ENCODE measurements around the gene TLE7. TPM values are rescaled to one million over a fixed set of nuclear protein-coding genes. Genes with fewer than 3 reads are reported as not detected.

Gene TLE7
- total RNA-seq, 1 donor from 2014 or later: not detected

DNA sequence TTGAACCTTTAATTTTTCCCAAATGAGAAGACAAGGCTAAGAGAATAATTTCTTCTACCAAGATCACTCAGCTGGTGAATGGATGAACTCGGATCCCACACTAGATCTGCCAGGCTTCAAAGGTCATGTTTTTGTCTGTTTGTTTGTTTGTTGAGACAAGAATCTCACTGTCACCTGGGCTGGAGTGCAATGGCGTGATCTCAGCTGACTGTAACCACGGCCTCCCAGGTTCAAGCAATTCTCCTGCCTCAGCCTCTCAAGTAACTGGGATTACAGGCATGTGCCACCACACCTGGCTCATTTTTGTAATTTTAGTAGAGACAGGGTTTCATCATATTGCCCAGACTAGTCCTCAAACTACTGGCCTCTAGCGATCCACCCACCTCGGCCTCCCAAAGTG, 40.7 kb upstream of the TLE7 start:
- Mint-ChIP-seq H3K4me1 (ENCODE audit: low read depth) (peaks cover 11% of the 10 kb centered on the region), H3K27ac (no peak overlapping the region), H3K36me3 (ENCODE audit: insufficient read depth) (peaks cover 3% of the 10 kb centered on the region), H3K27me3 (no peaks in the 10 kb centered on the region), H3K4me3 (ENCODE audit: low read depth) (no peak overlapping the region), H3K9me3 (ENCODE audit: low read depth) (no peaks in the 10 kb centered on the region)
- DNase-seq (ENCODE audit: low spot score, unreplicated experiment): no peak
- TF ChIP-seq, protein P1, sequence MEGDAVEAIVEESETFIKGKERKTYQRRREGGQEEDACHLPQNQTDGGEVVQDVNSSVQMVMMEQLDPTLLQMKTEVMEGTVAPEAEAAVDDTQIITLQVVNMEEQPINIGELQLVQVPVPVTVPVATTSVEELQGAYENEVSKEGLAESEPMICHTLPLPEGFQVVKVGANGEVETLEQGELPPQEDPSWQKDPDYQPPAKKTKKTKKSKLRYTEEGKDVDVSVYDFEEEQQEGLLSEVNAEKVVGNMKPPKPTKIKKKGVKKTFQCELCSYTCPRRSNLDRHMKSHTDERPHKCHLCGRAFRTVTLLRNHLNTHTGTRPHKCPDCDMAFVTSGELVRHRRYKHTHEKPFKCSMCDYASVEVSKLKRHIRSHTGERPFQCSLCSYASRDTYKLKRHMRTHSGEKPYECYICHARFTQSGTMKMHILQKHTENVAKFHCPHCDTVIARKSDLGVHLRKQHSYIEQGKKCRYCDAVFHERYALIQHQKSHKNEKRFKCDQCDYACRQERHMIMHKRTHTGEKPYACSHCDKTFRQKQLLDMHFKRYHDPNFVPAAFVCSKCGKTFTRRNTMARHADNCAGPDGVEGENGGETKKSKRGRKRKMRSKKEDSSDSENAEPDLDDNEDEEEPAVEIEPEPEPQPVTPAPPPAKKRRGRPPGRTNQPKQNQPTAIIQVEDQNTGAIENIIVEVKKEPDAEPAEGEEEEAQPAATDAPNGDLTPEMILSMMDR (IDR thresholded peaks at IDR 0.05; ENCODE audit: unreplicated experiment): no peak

DNA sequence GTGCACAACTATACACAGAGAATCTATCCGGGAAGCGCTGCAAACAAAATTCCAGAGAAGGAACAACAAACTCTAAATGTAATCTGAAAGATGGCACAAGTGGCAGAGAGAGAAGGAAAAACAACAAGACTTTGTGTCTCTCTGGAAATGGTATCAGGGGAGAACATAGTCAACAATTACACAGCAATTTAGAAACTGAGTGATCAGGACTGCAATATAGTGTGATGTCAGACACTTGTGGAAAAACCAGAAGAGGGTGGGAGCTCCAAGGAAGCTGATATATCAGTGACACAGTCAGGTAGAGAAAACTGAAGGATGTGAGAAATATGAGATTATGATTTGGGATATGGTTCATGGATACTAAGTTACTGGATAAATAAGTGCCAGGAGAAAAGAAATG, 39.1 kb upstream of the TLE7 start:
- Mint-ChIP-seq H3K27me3 (no peaks in the 10 kb centered on the region), H3K27ac (no peak overlapping the region), H3K4me3 (ENCODE audit: low read depth) (no peak overlapping the region), H3K9me3 (ENCODE audit: low read depth) (no peaks in the 10 kb centered on the region), H3K4me1 (ENCODE audit: low read depth) (peaks cover 11% of the 10 kb centered on the region), H3K36me3 (ENCODE audit: insufficient read depth) (peaks cover 6% of the 10 kb centered on the region)
- TF ChIP-seq, protein P1 (IDR thresholded peaks at IDR 0.05; ENCODE audit: unreplicated experiment): no peak
- no peak for DNase-seq (ENCODE audit: low spot score, unreplicated experiment)

DNA sequence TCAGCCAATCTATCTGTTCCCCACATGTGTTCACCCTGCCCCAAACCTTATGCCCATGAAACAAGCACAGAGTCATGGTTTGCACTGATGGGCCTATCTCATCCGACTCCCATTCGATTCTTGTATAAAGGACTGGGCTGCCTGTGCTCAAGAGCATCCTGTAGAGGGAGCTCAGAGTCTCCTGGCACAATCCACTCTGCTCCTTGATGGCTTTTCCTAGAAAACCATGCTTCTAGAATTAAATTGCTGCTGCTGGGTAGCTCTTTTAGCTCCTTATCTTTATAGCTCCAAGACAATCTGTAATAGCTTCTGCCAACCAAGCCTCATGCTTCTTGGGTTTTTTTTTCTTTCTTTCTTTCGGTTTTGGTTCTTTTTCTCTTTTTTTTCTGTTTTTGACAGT, 37.6 kb upstream of the TLE7 start:
- Mint-ChIP-seq H3K9me3 (ENCODE audit: low read depth) (no peaks in the 10 kb centered on the region), H3K4me1 (ENCODE audit: low read depth) (peaks cover 6% of the 10 kb centered on the region), H3K27me3 (no peaks in the 10 kb centered on the region), H3K36me3 (ENCODE audit: insufficient read depth) (peaks cover 15% of the 10 kb centered on the region), H3K27ac (no peak overlapping the region), H3K4me3 (ENCODE audit: low read depth) (no peak overlapping the region)
- no peak for DNase-seq (ENCODE audit: low spot score, unreplicated experiment)
- TF ChIP-seq, protein P1 (IDR thresholded peaks at IDR 0.05; ENCODE audit: unreplicated experiment): peak; percentile 65

DNA sequence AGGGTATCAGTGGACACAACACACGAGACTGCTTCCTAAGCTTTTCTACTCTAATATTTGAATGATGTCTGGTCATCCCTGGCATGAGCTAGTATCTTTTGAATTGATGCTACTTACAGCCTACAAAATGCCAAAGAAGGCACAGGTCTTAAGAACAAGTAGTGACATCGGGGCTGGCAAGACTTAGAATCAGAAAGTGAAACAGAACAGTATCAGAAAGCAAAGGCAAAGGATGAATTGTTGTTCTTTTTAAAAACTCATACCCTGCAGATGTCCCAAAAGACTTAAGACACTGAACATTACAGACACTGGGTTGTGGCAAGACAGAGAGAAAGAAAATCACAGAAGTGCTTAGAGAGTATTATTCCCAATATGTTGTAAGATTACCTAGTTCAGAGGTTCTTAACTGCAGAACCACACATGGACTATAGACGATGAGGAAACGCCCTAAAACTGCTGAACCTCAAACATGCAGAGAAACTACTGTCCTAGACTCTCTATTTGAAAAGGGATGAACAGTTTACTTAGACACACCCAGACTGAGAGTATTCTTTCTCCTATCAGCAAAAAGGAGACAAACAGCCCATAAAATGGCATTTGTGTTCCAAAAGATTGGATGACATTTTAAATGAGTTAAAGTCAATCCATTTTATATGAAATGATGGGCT, 34.7 kb upstream of the TLE7 start:
- no peaks in the 10 kb centered on the region for H3K9me3 Mint-ChIP-seq (ENCODE audit: low read depth)
- no peak overlapping the region for H3K27ac Mint-ChIP-seq
- no peaks in the 10 kb centered on the region for H3K27me3 Mint-ChIP-seq
- H3K4me1 Mint-ChIP-seq (ENCODE audit: low read depth): no peaks in the 10 kb centered on the region
- H3K4me3 Mint-ChIP-seq (ENCODE audit: low read depth): no peak overlapping the region
- peaks cover 17% of the 10 kb centered on the region for H3K36me3 Mint-ChIP-seq (ENCODE audit: insufficient read depth)
- no peak for DNase-seq (ENCODE audit: low spot score, unreplicated experiment)
- TF ChIP-seq, protein P1 (IDR thresholded peaks at IDR 0.05; ENCODE audit: unreplicated experiment): no peak

DNA sequence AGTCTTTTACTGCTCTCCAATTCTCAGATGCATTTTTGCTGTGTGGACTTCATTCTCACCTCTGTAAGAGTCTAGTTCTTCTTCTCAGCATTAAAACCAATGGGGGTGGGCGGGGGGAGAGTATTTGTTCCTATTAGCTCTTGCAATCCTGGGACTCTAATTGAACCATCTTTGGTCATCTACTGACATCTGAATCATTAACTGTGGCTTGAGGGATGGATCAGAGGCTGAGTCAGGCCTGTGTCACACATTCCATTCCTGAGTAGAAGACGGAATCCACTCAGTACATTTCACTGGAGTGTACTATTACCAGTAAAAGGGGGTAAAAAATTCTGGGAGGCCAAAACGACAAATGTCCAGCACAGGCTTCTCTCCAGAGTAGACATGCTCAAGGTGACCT, 33.0 kb upstream of the TLE7 start:
- no peak overlapping the region for H3K27ac Mint-ChIP-seq
- no peaks in the 10 kb centered on the region for H3K4me1 Mint-ChIP-seq (ENCODE audit: low read depth)

More for the DNA sequence above, 33.0 kb upstream of the TLE7 start:
- H3K4me3 Mint-ChIP-seq (ENCODE audit: low read depth): no peak overlapping the region
- H3K9me3 Mint-ChIP-seq (ENCODE audit: low read depth): no peaks in the 10 kb centered on the region
- H3K36me3 Mint-ChIP-seq (ENCODE audit: insufficient read depth): peaks cover 17% of the 10 kb centered on the region
- no peaks in the 10 kb centered on the region for H3K27me3 Mint-ChIP-seq
- TF ChIP-seq, protein P1 (IDR thresholded peaks at IDR 0.05; ENCODE audit: unreplicated experiment): no peak
- no peak for DNase-seq (ENCODE audit: low spot score, unreplicated experiment)

All from progenitor cell of endocrine pancreas (in vitro differentiated cells).